GM21360 (cell line): ENCODE results near the gene TEX52.

Experiments used
- ATAC-seq: cut with Tn5 transposase; IDR thresholded peaks from one replicate; pipeline ENCODE4 v1.9.1; 2021; ENCODE audit warnings: mild to moderate bottlenecking, moderate library complexity; ENCODE audit not compliant: unreplicated experiment

Gene TEX52

DNA sequence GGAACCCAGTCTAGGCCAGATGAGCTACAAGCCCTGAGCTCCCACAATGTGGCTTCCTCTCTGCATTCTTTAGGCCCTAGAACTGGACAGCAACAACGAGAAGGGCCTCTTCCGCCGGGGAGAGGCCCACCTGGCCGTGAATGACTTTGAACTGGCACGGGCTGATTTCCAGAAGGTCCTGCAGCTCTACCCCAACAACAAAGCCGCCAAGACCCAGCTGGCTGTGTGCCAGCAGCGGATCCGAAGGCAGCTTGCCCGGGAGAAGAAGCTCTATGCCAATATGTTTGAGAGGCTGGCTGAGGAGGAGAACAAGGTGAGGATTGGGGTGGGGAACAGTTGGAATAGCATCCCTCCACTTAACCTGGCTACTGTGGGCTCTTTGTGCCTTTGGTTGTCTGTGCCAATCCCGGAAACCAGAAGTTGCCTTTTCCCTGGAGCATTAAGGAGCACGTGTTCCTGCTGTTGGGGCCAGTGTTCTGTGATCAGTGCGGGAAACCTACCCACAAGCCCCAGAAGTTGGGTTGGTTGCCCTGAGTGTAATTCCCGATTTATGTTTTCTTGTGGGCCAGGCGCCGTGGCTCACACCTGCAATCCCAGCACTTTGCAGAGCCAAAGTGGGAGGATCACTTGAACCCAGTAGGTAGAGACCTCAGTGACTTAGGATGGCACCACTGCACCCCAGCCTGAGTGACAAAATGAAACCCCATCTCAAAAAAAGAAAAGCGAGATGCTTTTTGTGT, 55.6 kb downstream of the TEX52 start:
- ATAC-seq = no peak

DNA sequence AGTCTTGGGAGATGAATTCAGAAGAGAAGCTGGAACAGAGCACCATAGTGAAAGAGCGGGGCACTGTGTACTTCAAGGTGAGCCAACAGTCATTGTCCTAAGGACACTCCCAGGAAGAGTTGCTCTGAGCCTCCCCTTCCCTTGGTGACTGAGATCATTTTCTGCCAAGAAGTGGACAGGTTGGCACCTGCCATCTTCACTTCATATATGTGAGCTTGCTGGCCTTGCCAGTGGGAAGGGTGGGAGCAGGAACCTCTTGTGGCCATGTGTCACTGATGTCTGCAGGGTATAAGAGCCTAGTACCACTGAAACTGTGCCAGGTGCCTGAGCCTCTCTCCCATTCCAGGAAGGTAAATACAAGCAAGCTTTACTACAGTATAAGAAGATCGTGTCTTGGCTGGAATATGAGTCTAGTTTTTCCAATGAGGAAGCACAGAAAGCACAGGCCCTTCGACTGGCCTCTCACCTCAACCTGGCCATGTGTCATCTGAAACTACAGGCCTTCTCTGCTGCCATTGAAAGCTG, 56.7 kb downstream of the TEX52 start:
- ATAC-seq = no peak
